HepG2 (cell line): ENCODE measurements around the gene BBS9. TPM values are rescaled to one million over a fixed set of nuclear protein-coding genes. Genes with fewer than 3 reads are reported as not detected.

ENCODE experiments used
- ATAC-seq: fragments of 200-7000 bp; cut with Tn5 transposase; 3 replicates; pipeline ENCODE4 v1.9.1; 2020; ENCODE audit warnings: mild to moderate bottlenecking, moderate library complexity
- BruUV-seq: library from RNA; stranded (reverse); fragments of 400-500 nt; replicated peaks from 2 replicates; lab custom pipeline; 2021; lab: Mats Ljungman, UMichigan
- CTCF ChIA-PET: fragments of 300-600 bp; formaldehyde crosslinking; extraction: SDS; loops from one replicate; lab custom pipeline; 2021; ENCODE audit warnings: low total read pairs, inconsistent platforms, low intra/inter-chr PET ratio; lab: Yijun Ruan, JAX
- POLR2A ChIA-PET: fragments of 350-600 bp; sonication (Branson Sonifier 250); formaldehyde crosslinking; loops from one replicate; lab custom pipeline; 2020; ENCODE audit warnings: antibody characterized with exemption, inconsistent platforms; lab: Yijun Ruan, JAX
- DNase-seq: peaks from one replicate; pipeline ENCODE4 v3.0.0-alpha.2; 2015; ENCODE audit warnings: low spot score
- FAIRE-seq: peaks from 3 replicates; lab custom pipeline; 2011; peaks lifted over from hg19 to GRCh38; lab: Jason Lieb, UNC
- H2AFZ ChIP-seq: one replicate; pipeline ENCODE4 v1.6.1; 2011; ENCODE audit warnings: low read length, inconsistent platforms
- H3K27ac ChIP-seq: fragments of 300-600 bp; 3 replicates; pipeline ENCODE4 v1.8.0; 2011; ENCODE audit warnings: mixed run types, mild to moderate bottlenecking, mixed read lengths, low read length, inconsistent platforms; ENCODE audit not compliant: insufficient read depth; ENCODE audit errors: extremely low read length
- H3K27me3 ChIP-seq, 2 experiments: fragments of 200-600 bp in 1 of 2; 2 replicates in 1 of 2; 3 replicates in 1 of 2; pipeline versions ENCODE4 v1.6.0 to v1.8.0; 2011; ENCODE audit warnings: low read length in 2 of 2, mild to moderate bottlenecking in 2 of 2, moderate library complexity in 2 of 2, inconsistent platforms in 1 of 2; ENCODE audit not compliant: insufficient read depth in 2 of 2, control insufficient read depth in 1 of 2
- H3K36me3 ChIP-seq, 2 experiments: fragments of 200-600 bp in 1 of 2; replicated peaks in 1 of 2; 2 replicates in 1 of 2; 3 replicates in 1 of 2; pipeline versions ENCODE4 v1.5.1 to v1.8.0; 2011; ENCODE audit warnings: low read length in 2 of 2, inconsistent platforms in 1 of 2; ENCODE audit not compliant: insufficient read depth in 2 of 2, control insufficient read depth in 1 of 2
- H3K4me1 ChIP-seq: 2 replicates; pipeline ENCODE4 v1.5.1; 2012; ENCODE audit warnings: low read length, inconsistent platforms; ENCODE audit not compliant: insufficient read depth
- H3K4me2 ChIP-seq: 2 replicates; pipeline ENCODE4 v1.6.0; 2011; ENCODE audit warnings: low read depth, low read length, inconsistent platforms
- H3K4me3 ChIP-seq, 3 experiments: fragments of 200-600 bp in 1 of 3; sonication (generic), shearing (Covaris generic) in 1 of 3; replicated peaks in 1 of 3; 2 replicates each; pipeline ENCODE4 v1.5.1; 2011 to 2016; ENCODE audit warnings: low read length in 3 of 3, inconsistent platforms in 2 of 3, low read depth in 2 of 3, mild to moderate bottlenecking in 2 of 3, control low read depth in 1 of 3, mixed read lengths in 1 of 3; ENCODE audit not compliant: insufficient read depth in 1 of 3
- H3K79me2 ChIP-seq: one replicate; pipeline ENCODE4 v1.6.1; 2011; ENCODE audit warnings: low read length, inconsistent platforms; ENCODE audit not compliant: insufficient read depth
- H3K9ac ChIP-seq: 2 replicates; pipeline ENCODE4 v1.6.0; 2011; ENCODE audit warnings: mild to moderate bottlenecking, low read depth, low read length, inconsistent platforms; ENCODE audit not compliant: insufficient read depth
- H3K9me3 ChIP-seq: 2 replicates; pipeline ENCODE4 v1.5.1; 2012; ENCODE audit warnings: mild to moderate bottlenecking, low read length
- H4K20me1 ChIP-seq: 2 replicates; pipeline ENCODE4 v1.6.0; 2011; ENCODE audit warnings: inconsistent platforms, mild to moderate bottlenecking, low read length, moderate library complexity; ENCODE audit not compliant: insufficient read depth
- BCL6 ChIP-seq: IDR thresholded peaks from 2 replicates; pipeline ENCODE4 v1.6.1; 2016; ENCODE audit warnings: missing genetic modification reagents, missing compliant biosample characterization
- BRF2 ChIP-seq: sonication (generic); formaldehyde crosslinking; IDR thresholded peaks from 2 replicates; pipeline ENCODE4 v1.8.1; 2022; ENCODE audit warnings: mild to moderate bottlenecking, missing genetic modification reagents
- ERF ChIP-seq: IDR thresholded peaks from 2 replicates; pipeline ENCODE4 v1.6.1; 2018; ENCODE audit warnings: missing biosample characterization, missing genetic modification reagents
- GATAD2A ChIP-seq: IDR thresholded peaks from 2 replicates; pipeline ENCODE4 v1.6.1; 2016
- IKZF1 ChIP-seq: fragments of 450-650 bp; IDR thresholded peaks from 2 replicates; pipeline ENCODE4 v1.7.1; 2016
- IRF1 ChIP-seq: sonication (generic); formaldehyde crosslinking; IDR thresholded peaks from 2 replicates; pipeline ENCODE4 v1.4.0; 2020; ENCODE audit warnings: low read depth, mild to moderate bottlenecking, missing genetic modification reagents
- KAT2B ChIP-seq: fragments of 150-350 bp; IDR thresholded peaks from 2 replicates; pipeline ENCODE4 v1.6.1; 2014; ENCODE audit warnings: low read depth, low read length, borderline replicate concordance
- MAFF ChIP-seq: IDR thresholded peaks from 2 replicates; pipeline ENCODE4 v1.6.1; 2011; ENCODE audit warnings: low read depth, low read length, improper control_type of control experiment
- MAFK ChIP-seq, 2 experiments: IDR thresholded peaks in 1 of 2; conservative IDR thresholded peaks in 1 of 2; 2 replicates each; pipeline ENCODE4 v1.6.1; 2011; ENCODE audit warnings: improper control_type of control experiment in 2 of 2, low read length in 2 of 2
- MEIS2 ChIP-seq: sonication (generic); formaldehyde crosslinking; IDR thresholded peaks from 2 replicates; pipeline ENCODE4 v1.9.0; 2021; ENCODE audit warnings: mild to moderate bottlenecking, missing genetic modification reagents
- MYPOP ChIP-seq: sonication (generic); formaldehyde crosslinking; IDR thresholded peaks from 2 replicates; pipeline ENCODE4 v1.8.1; 2023; ENCODE audit warnings: mild to moderate bottlenecking, moderate library complexity, missing genetic modification reagents
- PCBP2 ChIP-seq: fragments of 200-400 bp; formaldehyde crosslinking; optimal IDR thresholded peaks from 2 replicates; pipeline ENCODE3; 2018; ENCODE audit warnings: low read length, low read depth; ENCODE audit not compliant: poor library complexity, severe bottlenecking
- SATB2 ChIP-seq: sonication (generic); formaldehyde crosslinking; IDR thresholded peaks from 2 replicates; pipeline ENCODE4 v1.5.0; 2020; ENCODE audit warnings: missing genetic modification reagents
- SNRNP70 ChIP-seq: fragments of 200-400 bp; formaldehyde crosslinking; IDR thresholded peaks from 2 replicates; pipeline ENCODE4 v1.6.1; 2017; ENCODE audit warnings: mild to moderate bottlenecking, low read depth, low read length, moderate library complexity
- STAT6 ChIP-seq: sonication (generic); formaldehyde crosslinking; IDR thresholded peaks from 2 replicates; pipeline ENCODE4 v1.4.0; 2020; ENCODE audit warnings: missing genetic modification reagents, mild to moderate bottlenecking, borderline replicate concordance
- ZFX ChIP-seq: sonication (generic); formaldehyde crosslinking; IDR thresholded peaks from 2 replicates; pipeline ENCODE4 v1.4.0; 2020; ENCODE audit warnings: mild to moderate bottlenecking, low read depth, missing genetic modification reagents, moderate library complexity
- ZNF253 ChIP-seq: sonication (generic); formaldehyde crosslinking; IDR thresholded peaks from 2 replicates; pipeline ENCODE4 v1.8.0; 2022; ENCODE audit warnings: mild to moderate bottlenecking, missing genetic modification reagents, borderline replicate concordance
- WGBS: methylation state at CpG from one replicate; pipeline ENCODE4 v1.1.6; 2017; ENCODE audit warnings: low lambda C conversion rate; 5-methylcytosine and 5-hydroxymethylcytosine counted together
- in situ Hi-C: cut with HindIII; loops from 2 replicates; pipeline ENCODE4 v1.10.0; 2017; ENCODE audit warnings: low pct_unique_long_range_greater_than_20kb; ENCODE audit not compliant: extremely low pct_ligation_motif_present
- intact Hi-C: fragments of 100-400 bp; cut with micrococcal nuclease; formaldehyde crosslinking; loops from one replicate; pipeline ENCODE4 v1.10.0; 2022; ENCODE audit not compliant: unreplicated experiment
- polyA plus RNA-seq, 8 experiments: library from polyadenylated mRNA; depleted of rRNA in 3 of 8; stranded (reverse) in 7 of 8; unstranded in 1 of 8; fragments of >200 nt; fragmentation: Illumina TruSeq in 4 of 8; extraction: Trizol in 4 of 8; gene quantifications; 2 replicates each; pipeline versions ENCODE4 v1.2.1 to v1.2.3, GENCODE V29; 2011 to 2016; ENCODE audit warnings: low read depth in 4 of 8, missing spikeins in 1 of 8, mixed read lengths in 1 of 8; ENCODE audit not compliant: insufficient read depth in 1 of 8
- total RNA-seq, 5 experiments: library from RNA; depleted of rRNA; stranded (reverse); fragments of >200 nt; fragmentation: Illumina TruSeq; extraction: Trizol; gene quantifications; 2 replicates each; pipeline ENCODE4 v1.2.3, GENCODE V29; 2016; ENCODE audit warnings: low read depth in 1 of 5

Gene BBS9
- total and polyA plus RNA-seq, 2 of the 13 experiments (the other 11 are each of a cell fraction or from before 2014, with no cell fraction given): 5.1 to 7.8 TPM

- CTCF ChIA-PET: no interaction called here
Observed at GRCh38 chr7:33399528-33400213, 270.3 kb downstream of the BBS9 start.

GRCh38 chr7:33400214-33400538 lies 270.8 kb downstream of the BBS9 start:
- POLR2A ChIA-PET: no interaction called here
- no TSS peak for BruUV-seq
- 48% methylated on average over 1 of the region's 1 CpG for WGBS
- no peak for ATAC-seq
- intact Hi-C loops (no loop called here), in situ Hi-C loops (no loop called here)
- Histone ChIP-seq H3K9me3 (no peaks in the 10 kb centered on the region), H3K79me2 (no peaks in the 10 kb centered on the region), H3K27me3 (no peaks in the 10 kb centered on the region), H4K20me1 (no peaks in the 10 kb centered on the region), H3K4me1 (no peaks in the 10 kb centered on the region), H3K27ac (no peak overlapping the region), H3K9ac (no peak overlapping the region), H3K4me3 (no peak overlapping the region), H2AFZ (no peak overlapping the region), H3K4me2 (no peak overlapping the region), H3K36me3 (no peaks in the 10 kb centered on the region)
- DNase-seq: no peak
- CTCF ChIA-PET: no interaction called here
- FAIRE-seq: no peak
- TF ChIP-seq MYPOP (CRISPR knock-in tag) (no peak), STAT6 (no peak), SATB2 (no peak), KAT2B (no peak), IRF1 (CRISPR knock-in tag) (no peak), ERF (CRISPR knock-in tag) (no peak), SNRNP70 (no peak), BCL6 (no peak), BRF2 (CRISPR knock-in tag) (no peak)

More at GRCh38 chr7:33399528-33400213, 270.3 kb downstream of the BBS9 start:
- no peak overlapping the region for H3K9ac ChIP-seq
- intact Hi-C loops: no loop called here
- WGBS: 38% methylated on average over 3 of the region's 3 CpGs
- no peaks in the 10 kb centered on the region for H3K27me3 ChIP-seq
- no peaks in the 10 kb centered on the region for H3K9me3 ChIP-seq
- FAIRE-seq: no peak
- TF ChIP-seq MAFF (peak; percentile 70; the same call in 1 of the 2 replicates), PCBP2 (no peak), GATAD2A (CRISPR knock-in tag) (no peak), MEIS2 (CRISPR knock-in tag) (no peak), ZFX (CRISPR knock-in tag) (no peak), ZNF253 (CRISPR knock-in tag) (no peak), IKZF1 (no peak), MAFK (conservative IDR thresholded peaks at IDR 0.05 in 1 of 2, IDR thresholded peaks at IDR 0.05 in 1 of 2; ENCODE audit: low read length in 2 of 2) (peak in 1 of 2 experiments; percentile 79; a peak in 3 of 4 replicates)
- no peak overlapping the region for H2AFZ ChIP-seq
- no peaks in the 10 kb centered on the region for H3K79me2 ChIP-seq
- H3K4me3 ChIP-seq: no peak overlapping the region
- H3K4me2 ChIP-seq: no peak overlapping the region
- no TSS peak for BruUV-seq
- DNase-seq: no peak
- no peaks in the 10 kb centered on the region for H3K4me1 ChIP-seq
- no peak for ATAC-seq
- in situ Hi-C loops: no loop called here
- POLR2A ChIA-PET: no interaction called here
- H3K27ac ChIP-seq: no peak overlapping the region
- no peaks in the 10 kb centered on the region for H3K36me3 ChIP-seq
- no peaks in the 10 kb centered on the region for H4K20me1 ChIP-seq
